Neural crest cell (in vitro differentiated cells): Measurements from ENCODE around the gene TEAD1. TPM values are rescaled to one million over a fixed set of nuclear protein-coding genes. Genes with fewer than 3 reads are reported as not detected.
A peak's percentile ranks its signal among the peaks of the same experiment; 100 is the strongest.

Experiments used
- DNase-seq: peaks from one replicate; pipeline ENCODE4 v3.0.0; 2021; ENCODE audit warnings: low read depth, mixed read lengths, low spot score
- H3K27ac Mint-ChIP-seq: one replicate; pipeline ENCODE4 v1.8.0; 2021; ENCODE audit warnings: mild to moderate bottlenecking, mixed read lengths; ENCODE audit not compliant: unreplicated experiment
- H3K27me3 Mint-ChIP-seq: 2 replicates; pipeline ENCODE4 v1.8.0; 2021; ENCODE audit warnings: low read depth, mild to moderate bottlenecking, mixed read lengths
- H3K36me3 Mint-ChIP-seq: 2 replicates; pipeline ENCODE4 v1.8.0; 2021; ENCODE audit warnings: low read depth, mild to moderate bottlenecking, mixed read lengths
- H3K4me1 Mint-ChIP-seq: 2 replicates; pipeline ENCODE4 v1.8.0; 2021; ENCODE audit warnings: mixed read lengths
- H3K4me3 Mint-ChIP-seq: one replicate; pipeline ENCODE4 v1.8.0; 2021; ENCODE audit warnings: mild to moderate bottlenecking, mixed read lengths
- H3K9me3 Mint-ChIP-seq: 2 replicates; pipeline ENCODE4 v1.8.0; 2021; ENCODE audit warnings: mixed read lengths
- CTCF ChIP-seq: fragments of 200-600 bp; sonication (generic); conservative IDR thresholded peaks from 2 replicates; pipeline ENCODE4 v1.5.0; 2021; ENCODE audit warnings: antibody characterized with exemption, mild to moderate bottlenecking
- total RNA-seq: library from RNA; stranded (reverse); gene quantifications from 2 replicates; pipeline ENCODE4 v1.2.1, GENCODE V29; 2021

TEAD1 gene
- total RNA-seq, 1 donor from 2014 or later, result 84.1 TPM

GRCh38 chr11:12829131-12829530, 154.9 kb downstream of the TEAD1 start:
- Mint-ChIP-seq H3K27me3 (no peaks in the 10 kb centered on the region), H3K4me3 (peak overlapping the region; percentile 91), H3K36me3 (peaks cover 5% of the 10 kb centered on the region), H3K27ac (peak overlapping the region; percentile 95), H3K4me1 (peaks cover 79% of the 10 kb centered on the region), H3K9me3 (no peaks in the 10 kb centered on the region)
- no peak for TF ChIP-seq CTCF
- DNase-seq, result no peak

GRCh38 chr11:12829540-12830314, 155.5 kb downstream of the TEAD1 start:
- peaks cover 75% of the 10 kb centered on the region for H3K4me1 Mint-ChIP-seq
- peak overlapping the region; percentile 95 for H3K27ac Mint-ChIP-seq
- no peak for TF ChIP-seq CTCF
- no peaks in the 10 kb centered on the region for H3K9me3 Mint-ChIP-seq
- peaks cover 7% of the 10 kb centered on the region for H3K36me3 Mint-ChIP-seq
- no peaks in the 10 kb centered on the region for H3K27me3 Mint-ChIP-seq
- no peak for DNase-seq
- peak overlapping the region; percentile 91 for H3K4me3 Mint-ChIP-seq

- peaks cover 19% of the 10 kb centered on the region for H3K36me3 Mint-ChIP-seq
- no peak for TF ChIP-seq CTCF
- DNase-seq, result no peak
- H3K4me3 Mint-ChIP-seq, result peak overlapping the region; percentile 52
- no peaks in the 10 kb centered on the region for H3K27me3 Mint-ChIP-seq
- H3K4me1 Mint-ChIP-seq, result peaks cover 75% of the 10 kb centered on the region
- no peak overlapping the region for H3K27ac Mint-ChIP-seq
- H3K9me3 Mint-ChIP-seq, result peaks cover 5% of the 10 kb centered on the region
Observed at GRCh38 chr11:12831471-12832202, 157.4 kb downstream of the TEAD1 start.

GRCh38 chr11:12832480-12833224, 158.4 kb downstream of the TEAD1 start:
- H3K36me3 Mint-ChIP-seq, result peaks cover 19% of the 10 kb centered on the region

More at GRCh38 chr11:12832480-12833224, 158.4 kb downstream of the TEAD1 start:
- Mint-ChIP-seq H3K4me3 (no peak overlapping the region), H3K4me1 (peaks cover 67% of the 10 kb centered on the region), H3K9me3 (peaks cover 5% of the 10 kb centered on the region), H3K27ac (no peak overlapping the region), H3K27me3 (no peaks in the 10 kb centered on the region)
- no peak for DNase-seq
- TF ChIP-seq CTCF, result no peak
